ENCODE measurements around the gene KLHL22.

GRCh38 chr22:20435436-20436306 is 59.9 kb downstream of the KLHL22 start:
- TF ChIP-seq POLR2A (IDR thresholded peaks at IDR 0.05; ENCODE audit: low read depth, low read length) (no peak), POLR2AphosphoS5 (IDR thresholded peaks at IDR 0.05; ENCODE audit: low read depth, low read length) (no peak)
